Stimulated activated CD4-positive, alpha-beta T cell treated with anti-CD3 and anti-CD28 coated beads, Interleukin-1b, Interleukin-23, amount 100 ng/mL, for 48 hours (primary cell): Measurements from ENCODE around the gene CDC26.
"Not testable (repeated sequence)": the region's sequence is repeated elsewhere in the genome, so short reads cannot be mapped to it uniquely, and the experiment has no call there.

Source experiments
- DNase-seq: peaks from one replicate; pipeline ENCODE4 v3.0.0-alpha.2; 2020

CDC26 gene

DNA sequence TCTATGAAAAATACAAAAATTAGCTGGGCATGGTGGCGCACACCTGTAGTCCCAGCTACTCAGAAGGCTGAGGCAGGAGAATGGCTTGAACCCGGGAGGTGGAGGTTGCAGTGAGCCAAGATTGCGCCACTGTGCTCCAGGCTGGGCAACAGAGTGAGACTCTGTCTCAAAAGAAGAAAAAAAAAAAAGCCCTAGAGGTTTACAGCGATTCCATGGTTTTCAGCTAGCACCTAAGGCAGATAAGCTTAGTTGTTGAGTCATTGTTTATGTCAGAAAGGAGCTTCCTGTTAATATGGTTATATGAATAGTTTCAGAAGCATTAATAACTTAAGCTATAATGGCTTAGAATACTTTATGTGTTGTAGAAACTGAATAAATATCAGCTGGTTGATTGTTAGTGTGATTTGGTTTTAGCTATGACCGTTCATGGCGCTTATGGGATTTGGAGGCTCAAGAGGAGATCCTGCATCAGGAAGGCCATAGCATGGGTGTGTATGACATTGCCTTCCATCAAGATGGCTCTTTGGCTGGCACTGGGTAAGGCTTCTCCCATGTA, 14.8 kb upstream of the CDC26 start:
- DNase-seq: no peak

DNA sequence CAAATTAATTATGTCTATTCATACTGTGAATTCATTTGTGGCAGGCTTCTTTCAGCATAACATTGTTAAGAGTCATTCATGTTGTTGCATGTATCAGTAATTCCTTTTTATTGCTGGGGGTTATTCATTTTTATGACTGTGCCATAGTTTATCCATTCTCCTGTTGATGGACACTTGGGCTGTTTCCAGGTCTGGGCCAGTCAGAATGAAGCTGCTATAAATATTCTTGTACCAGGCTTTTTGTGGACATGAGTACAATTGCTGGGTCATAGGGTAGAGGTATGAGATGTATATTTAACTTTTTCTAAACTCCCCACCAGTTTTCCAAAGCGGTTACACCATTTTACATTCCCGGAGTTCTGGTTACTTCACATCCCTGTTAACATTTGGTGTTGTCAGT, 13.7 kb upstream of the CDC26 start:
- no peak for DNase-seq

DNA sequence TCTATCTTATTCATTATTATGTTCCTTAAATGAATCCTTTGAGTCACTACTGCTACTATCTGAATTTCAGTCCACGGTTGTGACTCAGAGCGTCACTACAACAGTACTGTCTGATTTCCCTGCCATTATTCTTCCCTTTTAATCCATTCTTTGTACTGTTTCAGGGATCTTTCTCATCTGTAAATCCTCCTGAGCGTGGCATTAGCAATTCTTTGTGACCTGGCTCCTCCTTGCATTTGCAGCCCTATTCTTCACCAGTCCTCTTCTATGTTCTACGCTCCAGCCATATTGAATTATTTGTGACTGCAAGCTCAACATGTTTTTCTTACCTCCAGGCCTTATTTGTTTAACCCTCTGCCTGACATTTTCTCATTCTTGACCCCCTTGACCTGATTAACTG, 6.0 kb upstream of the CDC26 start:
- no peak for DNase-seq

DNA sequence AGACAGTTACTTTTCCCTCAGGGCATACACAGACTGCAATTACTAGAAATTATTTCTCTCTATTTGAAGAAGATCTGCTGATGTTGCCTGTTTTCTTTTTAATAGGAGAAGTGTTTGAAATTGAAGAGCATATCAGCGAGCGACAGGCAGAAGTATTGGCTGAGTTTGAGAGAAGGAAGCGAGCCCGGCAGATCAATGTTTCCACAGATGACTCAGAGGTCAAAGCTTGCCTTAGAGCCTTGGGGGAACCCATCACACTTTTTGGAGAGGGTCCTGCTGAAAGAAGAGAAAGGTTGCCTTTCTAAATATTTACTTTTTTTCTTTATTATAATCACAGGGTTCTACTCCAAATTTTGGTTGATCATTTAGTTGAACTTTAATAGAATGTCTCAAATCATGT, 3.5 kb upstream of the CDC26 start:
- no peak for DNase-seq

DNA sequence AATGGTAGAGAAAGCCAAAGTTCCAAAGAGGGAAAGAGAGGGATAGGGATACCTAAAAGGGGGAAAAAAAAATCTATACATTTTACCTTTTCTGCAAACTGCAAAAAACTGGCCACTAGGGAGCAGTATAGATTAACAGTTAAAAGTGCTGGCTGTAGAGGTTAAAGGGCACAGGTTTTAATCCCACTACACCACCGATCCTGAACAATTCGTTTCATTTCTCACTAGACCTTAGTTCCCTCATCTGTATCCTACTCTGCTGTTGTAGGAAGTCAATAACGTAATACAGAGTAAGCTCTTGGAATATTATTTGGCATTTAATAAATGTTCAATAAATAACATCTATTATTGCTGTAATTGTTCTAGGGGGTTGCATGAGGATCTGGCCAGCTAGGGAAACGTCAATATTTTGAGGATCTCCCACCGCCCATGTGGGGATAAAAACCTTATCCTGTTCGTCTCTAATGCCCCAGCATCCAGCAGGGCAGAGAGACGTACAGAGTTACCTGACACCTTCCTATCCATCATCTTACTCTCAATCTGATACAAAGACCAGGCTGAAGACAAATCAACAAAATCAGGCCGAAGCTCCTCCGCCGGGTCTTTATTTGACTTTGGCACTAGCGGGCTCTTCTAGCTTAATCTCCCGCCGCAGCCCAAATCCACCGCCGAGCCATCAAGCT, 757 bp downstream of the CDC26 start:
- no peak for DNase-seq

DNA sequence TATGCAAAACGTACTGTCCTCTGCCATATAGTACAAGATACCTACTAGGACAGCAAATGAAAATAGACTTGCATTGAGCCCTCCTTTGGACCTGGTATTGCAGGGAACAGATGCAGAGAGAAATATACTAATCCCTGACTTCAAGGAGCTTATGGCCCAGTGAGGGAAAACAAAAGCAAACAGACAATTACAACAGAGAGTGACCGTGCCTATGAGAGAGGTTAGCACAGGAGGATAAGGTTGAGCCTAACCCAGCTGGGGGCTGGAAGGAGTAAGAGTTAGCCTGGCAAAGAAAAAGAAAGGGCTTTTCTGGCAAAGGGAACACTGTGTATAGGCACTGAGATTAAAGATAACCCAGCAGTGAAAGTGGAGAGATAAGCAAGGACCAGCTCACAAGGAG, 5.5 kb downstream of the CDC26 start:
- DNase-seq: no peak

DNA sequence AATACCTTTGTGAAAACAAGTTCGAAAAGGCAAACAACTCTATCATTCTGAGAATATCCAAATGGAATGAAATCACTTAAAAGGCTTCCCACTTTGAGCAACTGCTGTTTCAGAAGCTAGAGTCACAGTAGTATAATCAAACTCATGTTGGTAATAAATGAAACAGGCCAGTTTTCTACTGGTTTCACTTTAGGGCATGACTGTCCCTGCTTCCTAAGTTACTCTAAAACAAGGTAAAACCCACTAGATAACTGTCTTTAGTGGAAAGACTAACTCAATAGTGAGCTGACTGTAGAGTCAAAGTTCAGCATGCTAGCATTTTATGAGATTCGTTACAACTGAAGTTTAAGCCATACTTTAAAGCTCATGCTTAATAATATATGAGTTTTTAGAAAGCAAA, 6.0 kb downstream of the CDC26 start:
- no peak for DNase-seq

DNA sequence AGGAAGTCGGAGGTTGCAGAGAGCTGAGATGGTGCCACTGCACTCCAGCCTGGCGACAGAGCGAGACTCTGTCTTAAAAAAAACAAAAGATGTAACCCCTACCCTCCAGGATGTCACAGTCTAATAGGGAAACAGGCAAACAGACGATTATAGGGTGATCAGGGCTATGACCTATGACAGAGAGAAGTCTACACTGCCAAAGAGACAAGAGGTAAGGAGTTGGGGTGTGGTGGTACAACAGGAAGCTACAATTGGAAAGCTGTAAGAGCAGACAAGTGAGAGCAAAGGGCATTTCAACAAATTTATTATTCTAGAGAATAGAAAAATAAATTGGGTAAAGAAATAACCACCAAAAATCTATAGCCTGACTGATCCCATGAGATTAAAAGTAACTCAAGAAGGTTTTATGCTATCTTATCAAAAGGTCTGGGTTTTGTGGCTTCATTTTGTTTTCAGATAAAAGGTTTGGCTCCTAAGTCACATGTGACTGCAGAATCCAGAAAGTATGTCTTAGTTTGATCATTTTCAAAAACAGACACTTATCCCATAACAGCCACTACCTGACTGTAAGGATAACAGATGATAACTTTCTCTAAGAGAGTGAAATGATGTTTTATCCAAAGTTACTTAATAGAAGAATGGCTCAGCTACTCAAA, 7.3 kb downstream of the CDC26 start:
- DNase-seq: no peak

DNA sequence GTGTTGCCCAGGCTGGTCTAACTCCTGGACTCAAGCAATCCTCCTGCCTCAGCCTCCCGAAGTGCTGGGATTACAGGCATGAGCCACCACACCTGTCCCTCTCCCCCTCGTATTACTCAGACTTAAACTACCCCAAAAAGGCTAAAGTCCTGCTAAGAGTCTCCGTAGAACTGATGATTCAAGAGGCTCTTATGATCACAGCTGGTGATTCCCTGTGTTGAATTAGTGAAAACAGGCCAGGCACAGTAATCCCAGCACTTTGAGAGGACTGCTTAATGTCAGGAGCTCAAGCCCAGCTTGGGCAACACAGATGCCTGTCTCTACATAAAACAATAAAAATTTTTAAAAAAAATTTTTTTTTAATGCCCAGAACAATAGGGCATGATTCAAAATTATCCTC, 9.2 kb downstream of the CDC26 start:
- DNase-seq: no peak

DNA sequence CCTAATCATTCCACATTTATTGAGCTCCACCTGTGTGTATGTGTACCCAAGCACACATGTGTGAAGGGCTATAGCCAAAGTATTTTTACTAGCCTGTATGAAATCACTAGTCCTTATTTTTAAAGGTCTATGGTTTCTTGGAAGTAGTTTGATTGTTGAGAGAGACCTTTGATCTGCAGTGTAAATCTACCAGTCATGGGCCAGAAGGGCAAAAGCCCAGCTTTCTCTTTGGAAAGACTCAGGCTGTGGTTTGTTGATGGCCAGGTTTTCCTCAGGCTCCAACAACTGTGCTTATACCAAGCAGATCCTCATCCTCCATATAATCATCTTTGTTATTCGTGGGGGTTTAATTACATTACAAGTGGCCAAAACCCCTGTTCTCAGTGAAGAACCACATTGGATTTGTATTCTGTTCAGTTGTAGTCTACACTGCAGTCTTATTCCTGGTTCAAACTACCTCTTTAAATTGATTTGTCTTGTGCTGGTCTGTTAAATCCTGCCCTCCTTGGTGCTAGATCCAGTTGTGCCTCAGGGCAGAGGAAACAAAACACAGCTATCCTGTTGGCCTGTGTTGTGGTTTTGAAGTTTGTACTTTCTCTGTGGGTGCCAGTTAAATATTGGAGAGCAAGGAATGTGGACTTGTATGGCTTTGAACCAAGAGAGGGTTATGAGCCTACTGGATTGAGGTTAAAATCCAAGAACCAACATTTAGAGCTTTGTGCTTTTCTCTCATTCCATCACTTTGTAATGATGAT, 13.3 kb downstream of the CDC26 start:
- DNase-seq: no peak

DNA sequence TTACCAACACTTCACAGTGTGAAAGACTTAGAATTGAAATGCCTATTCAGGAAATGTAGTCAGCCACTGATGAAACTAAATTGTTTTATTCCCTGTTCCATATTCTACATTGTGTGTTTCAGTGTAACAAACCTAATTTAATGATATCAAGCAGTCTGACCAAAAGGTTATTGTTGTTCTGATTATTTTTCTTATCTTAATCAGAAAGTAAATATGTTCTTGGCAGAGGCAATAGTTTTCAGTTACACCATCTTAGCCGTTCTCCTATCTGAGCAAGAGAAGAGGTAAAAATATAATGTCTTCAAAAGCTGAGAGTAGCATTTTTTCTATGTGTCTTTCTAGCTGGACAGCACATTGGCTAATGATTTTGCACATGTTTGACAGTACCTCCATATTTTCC, 17.1 kb downstream of the CDC26 start:
- DNase-seq: no peak

DNA sequence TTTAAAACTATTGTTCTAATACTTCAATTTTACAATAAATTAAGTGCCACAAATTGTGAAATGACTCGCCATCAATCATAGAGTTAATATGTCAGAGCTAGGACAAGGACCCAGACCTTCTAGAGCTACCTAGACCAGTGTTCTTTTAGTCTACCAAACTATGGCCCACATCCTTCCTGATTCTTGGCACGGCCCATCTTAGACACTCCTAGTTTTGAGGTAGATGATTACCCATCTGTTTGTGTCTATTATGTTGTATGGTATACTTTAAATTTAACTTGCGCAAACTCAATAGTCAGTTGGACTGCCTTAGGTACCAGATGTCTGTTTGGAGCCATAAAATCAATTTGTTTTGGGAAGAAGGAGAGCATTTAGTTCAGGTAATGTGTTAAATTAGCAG, 17.5 kb downstream of the CDC26 start:
- no peak for DNase-seq

DNA sequence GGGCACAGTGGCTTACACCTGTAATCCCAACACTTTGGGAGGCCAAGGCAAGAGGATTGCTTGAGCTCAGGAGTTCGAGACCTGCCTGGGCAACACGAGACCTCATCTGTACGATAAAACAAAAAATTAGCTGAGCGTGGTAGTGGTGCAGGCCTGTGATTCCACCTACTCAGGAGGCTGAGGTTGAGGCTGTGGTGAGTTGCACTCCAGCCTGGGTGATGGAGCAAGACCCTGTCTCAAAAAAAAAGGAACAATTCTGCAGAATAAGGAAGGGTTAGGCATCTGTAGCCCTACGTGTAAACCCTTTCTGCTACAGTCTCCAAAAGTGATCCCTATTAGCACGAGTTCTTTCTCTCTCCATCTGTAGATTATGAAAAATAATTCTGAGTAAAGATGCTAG, 19.9 kb downstream of the CDC26 start:
- DNase-seq: no peak

DNA sequence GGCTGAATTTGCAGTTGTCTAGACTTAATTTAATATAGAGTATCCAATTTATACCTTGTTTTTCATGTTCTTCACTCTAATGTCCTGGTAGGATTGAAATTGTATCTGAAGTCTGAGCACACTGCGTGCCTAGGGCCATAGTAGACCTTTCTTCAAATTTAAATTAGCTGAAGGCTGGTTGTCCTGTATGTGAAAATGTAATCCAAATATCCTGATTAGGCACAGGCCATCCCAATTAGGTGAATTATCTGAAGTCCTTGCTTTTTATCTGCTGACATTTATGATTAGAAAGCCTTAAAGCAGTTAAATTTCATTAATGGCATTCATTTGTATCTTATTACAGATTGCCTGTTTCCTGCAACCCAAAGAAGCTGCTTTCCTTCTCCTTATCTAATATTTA, 20.4 kb downstream of the CDC26 start:
- DNase-seq: no peak

DNA sequence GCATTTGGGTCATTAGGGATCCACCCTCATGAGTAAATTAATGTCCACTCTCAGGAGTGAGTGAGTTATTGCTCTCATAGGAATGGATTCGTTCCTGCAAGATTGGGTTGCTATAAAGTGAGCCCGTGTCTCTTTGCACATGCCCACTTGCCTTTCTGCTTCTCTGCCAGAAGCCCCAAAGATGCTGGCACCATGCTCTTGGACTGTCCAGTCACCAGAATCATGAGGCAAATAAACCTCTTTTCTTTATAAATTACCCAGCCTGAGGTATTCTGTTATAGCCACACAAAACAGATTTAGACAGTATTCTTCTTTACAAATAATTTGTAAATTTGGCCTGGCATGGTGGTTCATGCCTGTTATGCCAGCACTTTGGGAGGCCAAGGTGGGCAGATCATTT, 24.6 kb downstream of the CDC26 start:
- DNase-seq: no peak

DNA sequence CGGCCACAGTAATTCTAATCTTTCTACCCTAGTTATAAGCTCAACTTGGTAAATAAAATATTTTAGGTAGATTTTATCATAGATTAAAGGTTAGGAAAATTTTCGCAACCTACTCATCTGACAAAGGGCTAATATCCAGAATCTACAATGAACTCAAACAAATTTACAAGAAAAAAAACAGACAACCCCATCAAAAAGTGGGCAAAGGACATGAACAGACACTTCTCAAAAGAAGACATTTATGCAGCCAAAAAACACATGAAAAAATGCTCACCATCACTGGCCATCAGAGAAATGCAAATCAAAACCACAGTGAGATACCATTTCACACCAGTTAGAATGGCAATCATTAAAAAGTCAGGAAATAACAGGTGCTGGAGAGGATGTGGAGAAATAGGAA, 25.7 kb downstream of the CDC26 start:
- DNase-seq: not testable (repeated sequence)

DNA sequence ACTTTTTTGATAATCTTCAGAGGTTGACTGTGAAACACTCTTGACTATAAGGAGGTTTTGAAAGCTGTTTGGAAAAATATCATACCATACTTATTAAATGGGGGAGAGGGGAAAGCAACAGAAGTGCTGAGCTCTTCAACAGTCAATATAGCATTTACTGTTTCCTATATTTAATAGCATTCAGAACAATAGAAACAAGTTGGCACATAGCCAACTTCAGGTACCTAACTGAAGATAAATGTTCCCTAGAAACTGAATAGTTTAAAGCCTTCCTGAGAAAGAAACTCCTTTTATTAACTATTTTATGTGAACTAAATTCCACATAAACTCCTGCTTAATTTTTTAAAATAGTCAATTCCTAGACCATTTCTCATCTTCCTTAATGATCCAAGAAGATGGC, 27.7 kb downstream of the CDC26 start:
- no peak for DNase-seq

DNA sequence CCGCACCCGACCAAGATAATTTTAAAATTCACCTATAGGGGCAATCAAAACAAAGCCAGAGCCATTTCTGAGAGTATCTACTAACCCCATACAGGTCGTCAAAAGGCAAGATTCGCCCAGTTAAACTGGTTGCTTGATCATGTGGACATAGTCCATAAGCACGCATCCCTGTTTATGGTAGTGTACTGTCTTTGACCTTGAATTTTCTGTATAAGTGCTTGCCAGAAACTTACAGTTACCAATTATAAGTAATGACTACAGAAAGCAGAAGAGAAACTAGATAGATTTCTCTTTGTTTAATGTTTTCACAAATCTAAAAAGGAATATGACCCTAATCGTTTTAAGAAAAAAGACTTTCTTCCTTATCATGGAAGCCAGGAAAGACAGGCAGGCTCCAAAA, 28.4 kb downstream of the CDC26 start:
- no peak for DNase-seq

DNA sequence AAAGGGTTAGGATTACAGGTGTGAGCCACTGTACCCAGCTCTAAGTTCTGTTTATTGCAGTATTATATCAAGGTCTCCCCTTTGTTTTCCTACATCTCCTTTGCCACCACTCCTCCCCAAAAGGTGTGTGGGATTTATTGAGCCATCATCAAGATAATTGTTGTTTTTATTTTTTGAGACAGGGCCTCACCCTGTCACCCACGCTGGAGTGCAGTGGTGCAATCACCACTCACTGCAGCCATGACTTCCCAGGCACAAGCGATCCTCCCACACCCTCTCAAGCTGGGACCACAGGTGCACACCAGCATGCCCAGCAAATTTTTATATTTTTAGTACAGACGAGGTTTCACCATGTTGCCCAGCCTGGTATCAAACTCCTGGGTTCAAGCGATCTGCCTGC, 29.5 kb downstream of the CDC26 start:
- DNase-seq: no peak

DNA sequence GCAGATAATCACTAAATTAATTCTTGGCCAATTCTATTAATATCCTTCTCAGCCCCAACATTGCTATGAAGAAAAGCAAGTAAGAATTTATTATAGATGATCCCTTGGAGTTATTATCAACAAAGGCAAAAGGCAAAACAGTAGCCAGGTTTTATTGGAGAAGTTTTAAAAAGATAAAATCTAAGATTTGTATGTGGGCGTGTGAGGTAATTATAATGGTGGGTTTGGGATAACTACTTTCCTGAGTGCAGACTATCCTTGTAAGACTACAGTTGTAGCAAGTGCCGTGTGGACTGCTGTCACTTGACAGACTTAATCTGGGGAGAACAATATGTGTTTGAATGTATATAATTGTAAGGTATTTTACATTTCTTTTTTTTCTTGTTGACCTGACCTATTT, 30.8 kb downstream of the CDC26 start:
- no peak for DNase-seq

DNA sequence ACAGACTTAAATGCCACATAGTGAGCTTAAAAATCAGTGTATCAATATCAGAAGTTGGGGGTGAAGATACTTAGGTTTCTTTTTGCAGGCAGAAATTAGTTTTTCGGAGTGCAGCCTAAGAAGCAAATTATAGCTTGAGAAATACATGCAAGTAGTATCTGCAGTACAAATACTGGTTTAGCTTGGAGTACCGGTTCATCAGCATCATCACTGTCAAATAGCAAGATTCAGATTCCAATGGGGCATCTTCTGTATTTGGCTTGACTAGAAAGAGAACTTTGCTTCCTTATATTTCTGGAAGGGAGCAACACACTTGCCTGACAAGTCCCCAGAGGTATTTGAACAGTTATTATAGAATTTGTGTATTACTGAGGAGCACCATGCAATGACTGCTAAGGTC, 34.2 kb downstream of the CDC26 start:
- DNase-seq: no peak

DNA sequence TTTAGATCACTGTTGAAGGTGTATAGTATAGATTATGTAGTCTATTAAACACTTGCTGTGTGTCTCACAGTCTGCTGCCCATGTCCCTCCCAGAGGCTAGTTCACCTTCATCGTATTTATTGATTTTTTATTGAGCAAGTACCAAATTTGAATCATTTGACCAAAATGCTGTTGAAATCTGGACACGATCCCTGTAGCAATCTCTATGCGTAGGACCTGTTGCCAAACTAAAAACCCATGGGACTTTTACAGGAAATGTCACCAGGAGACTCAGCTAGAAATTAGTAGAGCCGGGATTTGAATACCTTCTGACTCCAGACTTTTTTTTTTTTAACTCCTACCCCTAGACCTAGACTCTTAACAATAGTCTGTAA, 36.5 kb downstream of the CDC26 start:
- DNase-seq: no peak

DNA sequence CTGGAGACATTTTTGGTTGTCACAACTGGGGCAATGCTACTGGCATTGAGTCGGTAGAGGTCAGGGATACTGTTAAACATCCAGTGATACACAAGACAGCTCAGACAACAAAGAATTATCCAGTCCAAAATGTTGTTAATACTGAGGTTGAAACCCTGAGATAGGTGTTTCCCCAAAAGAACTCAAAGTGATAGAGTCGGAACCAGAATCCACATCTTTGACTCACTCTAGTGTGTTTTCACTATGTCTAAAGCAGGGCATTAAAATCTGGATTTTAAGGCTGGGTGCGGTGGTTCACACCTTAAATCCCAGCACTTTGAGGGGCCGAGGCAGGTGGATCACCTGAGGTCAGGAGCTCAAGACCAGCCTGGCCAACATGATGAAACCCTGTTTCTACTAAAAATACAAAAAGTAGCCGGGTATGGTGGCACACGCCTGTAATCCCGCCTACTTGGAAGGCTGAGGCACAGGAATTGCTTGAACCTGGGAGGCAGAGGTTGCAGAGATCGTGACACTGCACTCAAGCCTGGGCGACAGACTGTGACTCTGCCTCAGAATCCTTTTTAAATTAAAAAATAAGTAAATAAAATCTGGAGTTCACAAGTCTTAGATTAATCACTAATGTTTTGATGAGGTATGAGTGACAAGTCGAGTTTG, 37.0 kb downstream of the CDC26 start:
- no peak for DNase-seq

DNA sequence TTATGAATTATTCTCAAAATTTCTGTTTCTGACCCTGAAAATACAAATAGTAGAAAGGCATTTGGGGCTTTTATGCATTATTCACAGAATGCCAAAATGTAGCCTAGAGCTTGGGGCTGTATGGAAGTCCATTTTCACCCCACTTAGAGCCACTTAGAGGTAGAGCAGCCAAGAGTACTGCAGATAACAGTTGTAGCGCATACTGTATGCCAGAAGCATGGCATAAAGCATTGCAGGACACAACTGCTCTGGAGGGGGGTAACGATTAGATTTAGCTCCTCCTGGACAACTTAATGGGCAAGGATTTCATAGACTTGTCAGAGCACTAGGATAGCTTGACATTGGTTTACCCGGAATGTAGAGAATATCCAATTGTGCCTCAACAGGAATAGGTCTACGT, 38.3 kb downstream of the CDC26 start:
- DNase-seq: no peak
